ENCODE data around the gene C19orf73.
"Not testable (repeated sequence)": the region's sequence is repeated elsewhere in the genome, so short reads cannot be mapped to it uniquely, and the experiment has no call there.

- not testable (repeated sequence) for TF ChIP-seq CTCF, POLR2A (IDR thresholded peaks at IDR 0.05)
Measured at GRCh38 chr19:49146408-49146770, 27.4 kb upstream of the C19orf73 start.

Data from esophagus squamous epithelium (tissue), 4 donors.